Endothelial cell of umbilical vein (primary cell): ENCODE measurements around the gene CSK. TPM values are rescaled to one million over a fixed set of nuclear protein-coding genes. Genes with fewer than 3 reads are reported as not detected.

Experiments used
- BruUV-seq: library from RNA; stranded (reverse); fragments of 400-500 nt; replicated peaks from 2 replicates; lab custom pipeline; 2021; lab: Mats Ljungman, UMichigan
- CTCF ChIA-PET: fragments of 300-600, 350-600 bp; sonication (Branson Sonifier 250); formaldehyde crosslinking; loops from one replicate; lab custom pipeline; 2021; ENCODE audit warnings: antibody characterized with exemption, inconsistent platforms; lab: Charles Lee
- POLR2A ChIA-PET: fragments of 300-600, 350-600 bp; sonication (Branson Sonifier 250); formaldehyde crosslinking; loops from one replicate; lab custom pipeline; 2021; ENCODE audit warnings: antibody characterized with exemption, inconsistent platforms; lab: Charles Lee
- DNase-seq: peaks from one replicate; pipeline ENCODE4 v3.0.0-alpha.2; 2011; ENCODE audit warnings: low read depth, low spot score
- FAIRE-seq: peaks from 2 replicates; lab custom pipeline; 2011; peaks lifted over from hg19 to GRCh38; lab: Jason Lieb, UNC
- H2AFZ ChIP-seq: 2 replicates; pipeline ENCODE4 v1.6.0; 2012; ENCODE audit warnings: low read depth, low read length, control low read depth, inconsistent platforms
- H3K27ac ChIP-seq: 2 replicates; pipeline ENCODE4 v1.5.1; 2011; ENCODE audit warnings: low read depth, mild to moderate bottlenecking, control low read depth, low read length, moderate library complexity; ENCODE audit not compliant: insufficient read depth
- H3K27me3 ChIP-seq, 2 experiments: 2 replicates each; pipeline versions ENCODE4 v1.6.0 to v1.6.1; 2011; ENCODE audit warnings: low read length in 2 of 2, mixed read lengths in 1 of 2; ENCODE audit not compliant: control insufficient read depth in 2 of 2, insufficient read depth in 2 of 2
- H3K36me3 ChIP-seq, 2 experiments: 2 replicates in 1 of 2; 3 replicates in 1 of 2; pipeline ENCODE4 v1.5.1; 2011; ENCODE audit warnings: low read length in 2 of 2, mild to moderate bottlenecking in 1 of 2, moderate library complexity in 1 of 2; ENCODE audit not compliant: control insufficient read depth in 2 of 2, insufficient read depth in 2 of 2; ENCODE audit errors: extremely low read depth in 1 of 2
- H3K4me1 ChIP-seq: 3 replicates; pipeline ENCODE4 v1.5.1; 2011; ENCODE audit warnings: mild to moderate bottlenecking, low read length; ENCODE audit not compliant: control insufficient read depth, insufficient read depth; ENCODE audit errors: extremely low read depth
- H3K4me2 ChIP-seq: 2 replicates; pipeline ENCODE4 v1.6.1; 2011; ENCODE audit warnings: low read length, control low read depth, mixed read lengths; ENCODE audit not compliant: insufficient read depth
- H3K4me3 ChIP-seq, 3 experiments: fragments of 200-600 bp in 1 of 3; sonication (generic), shearing (Covaris generic) in 1 of 3; replicated peaks in 1 of 3; 2 replicates each; pipeline ENCODE4 v1.5.1; 2011 to 2016; ENCODE audit warnings: control low read depth in 3 of 3, low read length in 3 of 3, mild to moderate bottlenecking in 2 of 3, inconsistent platforms in 1 of 3, low read depth in 1 of 3, moderate library complexity in 1 of 3; ENCODE audit not compliant: insufficient read depth in 1 of 3
- H3K79me2 ChIP-seq: 2 replicates; pipeline ENCODE4 v1.6.0; 2012; ENCODE audit warnings: low read length, inconsistent platforms; ENCODE audit not compliant: control insufficient read depth, insufficient read depth
- H3K9ac ChIP-seq: replicated peaks from 2 replicates; pipeline ENCODE3; 2011; ENCODE audit warnings: low read length, control low read depth; ENCODE audit not compliant: insufficient read depth; ENCODE audit errors: extremely low read depth
- H3K9me1 ChIP-seq: replicated peaks from 3 replicates; pipeline ENCODE4 v1.6.0; 2011; ENCODE audit warnings: mild to moderate bottlenecking, low read length; ENCODE audit not compliant: control insufficient read depth, insufficient read depth; ENCODE audit errors: extremely low read depth
- H3K9me3 ChIP-seq: replicated peaks from 2 replicates; pipeline ENCODE4 v1.5.1; 2012; ENCODE audit warnings: low read length, inconsistent platforms; ENCODE audit not compliant: control insufficient read depth, insufficient read depth
- H4K20me1 ChIP-seq: replicated peaks from 2 replicates; pipeline ENCODE3; 2011; ENCODE audit warnings: mild to moderate bottlenecking, low read length; ENCODE audit not compliant: control insufficient read depth, insufficient read depth; ENCODE audit errors: extremely low read depth
- EZH2 ChIP-seq: IDR thresholded peaks from 2 replicates; pipeline ENCODE4 v1.6.1; 2012; ENCODE audit warnings: borderline replicate concordance, low read depth, mild to moderate bottlenecking, moderate library complexity, low read length, inconsistent platforms; ENCODE audit not compliant: severe bottlenecking
- FOS ChIP-seq: IDR thresholded peaks from 2 replicates; pipeline ENCODE4 v1.6.1; 2011; ENCODE audit warnings: mild to moderate bottlenecking, low read length, moderate library complexity, borderline replicate concordance; ENCODE audit not compliant: insufficient read depth
- GATA2 ChIP-seq: IDR thresholded peaks from 2 replicates; pipeline ENCODE4 v1.7.0; 2011; ENCODE audit warnings: low read depth, mild to moderate bottlenecking, moderate library complexity, mixed read lengths, low read length; ENCODE audit not compliant: insufficient read length, insufficient read depth
- JUN ChIP-seq: IDR thresholded peaks from 2 replicates; pipeline ENCODE4 v1.6.1; 2011; ENCODE audit warnings: borderline replicate concordance, low read depth; ENCODE audit not compliant: insufficient read length, insufficient read depth
- MYC ChIP-seq: IDR thresholded peaks from one replicate; pipeline ENCODE4 v1.6.1; 2011; ENCODE audit warnings: mild to moderate bottlenecking, low read depth, low read length
- POLR2A ChIP-seq: IDR thresholded peaks from 2 replicates; pipeline ENCODE4 v1.6.1; 2012; ENCODE audit warnings: low read depth, mild to moderate bottlenecking, control low read depth, low read length
- POLR2AphosphoS5 ChIP-seq: IDR thresholded peaks from 2 replicates; pipeline ENCODE4 v1.6.1; 2012; ENCODE audit warnings: low read depth, mild to moderate bottlenecking, control low read depth, low read length, moderate library complexity; ENCODE audit not compliant: insufficient read depth
- dilution Hi-C: fragments of 300-500 bp; cut with MboI; formaldehyde crosslinking; loops from one replicate; pipeline ENCODE4 v1.15.0; 2019; ENCODE audit warnings: low sequenced_read_pairs; ENCODE audit not compliant: extremely low pct_ligation_motif_present
- intact Hi-C: fragments of 100-400 bp; cut with micrococcal nuclease; formaldehyde crosslinking; loops from one replicate; pipeline ENCODE4 v1.10.0; 2022
- polyA plus RNA-seq, 4 experiments: library from polyadenylated mRNA; depleted of rRNA in 3 of 4; stranded (reverse) in 3 of 4; unstranded in 1 of 4; fragments of >200 nt; gene quantifications; 2 replicates each; pipeline versions ENCODE4 v1.2.1 to v1.2.3, GENCODE V29; 2011 to 2012; ENCODE audit warnings: missing spikeins in 1 of 4
- total RNA-seq: library from RNA; stranded (reverse); gene quantifications from 2 replicates; pipeline ENCODE4 v1.2.3, GENCODE V29; 2021
- TF ChIP-seq, protein P1 (sequence below), 2 donors: IDR thresholded peaks; 1 replicate in 1 of 2; 2 replicates in 1 of 2; pipeline ENCODE4 v1.5.1; 2011; ENCODE audit warnings: low read length in 2 of 2, mild to moderate bottlenecking in 2 of 2, moderate library complexity in 2 of 2, control low read depth in 1 of 2, inconsistent platforms in 1 of 2, low read depth in 1 of 2; ENCODE audit not compliant: insufficient read depth in 1 of 2; ENCODE audit errors: extremely low read depth in 1 of 2

The CSK gene
- total and polyA plus RNA-seq, 2 donors (not counting 3 experiments of a cell fraction or from before 2014, with no cell fraction given) = 41.2 to 104 TPM

DNA sequence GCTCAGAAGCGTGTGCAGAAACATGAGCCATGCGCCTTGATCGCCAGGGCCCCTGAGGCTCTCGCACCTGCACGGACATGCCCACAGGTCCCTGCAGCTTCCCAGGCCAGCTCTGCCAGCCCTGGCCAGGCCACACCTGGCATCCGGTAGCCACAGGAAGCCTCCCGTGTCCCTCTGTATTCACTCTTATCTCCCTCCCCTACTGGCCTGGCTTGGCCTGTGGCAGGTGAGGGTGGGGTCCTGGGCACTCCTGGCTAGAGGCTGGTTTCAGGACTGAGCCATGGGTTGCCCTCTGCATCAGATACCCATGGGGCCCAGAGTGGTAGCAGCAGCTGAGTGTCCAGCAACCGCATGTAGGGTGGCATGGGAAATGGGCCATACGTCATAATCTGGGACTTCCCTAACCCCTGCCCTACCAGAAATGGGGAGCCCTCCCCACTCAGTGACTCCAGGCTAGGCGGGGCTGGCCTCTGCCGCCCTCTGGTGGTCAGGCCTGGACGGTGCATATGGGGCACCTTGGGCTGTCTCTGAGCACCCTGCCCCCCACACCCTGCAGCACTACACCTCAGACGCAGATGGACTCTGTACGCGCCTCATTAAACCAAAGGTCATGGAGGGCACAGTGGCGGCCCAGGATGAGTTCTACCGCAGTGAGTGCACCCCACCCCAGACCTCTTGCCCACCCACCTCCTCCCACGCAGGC, 18.1 kb downstream of the CSK start:
- TF ChIP-seq MYC = no peak
- no peak for TF ChIP-seq JUN
- TF ChIP-seq EZH2 = no peak
- TF ChIP-seq FOS = no peak
- TF ChIP-seq POLR2A = no peak
- TF ChIP-seq GATA2 = no peak
- no peak for TF ChIP-seq POLR2AphosphoS5
- TF ChIP-seq, protein P1, sequence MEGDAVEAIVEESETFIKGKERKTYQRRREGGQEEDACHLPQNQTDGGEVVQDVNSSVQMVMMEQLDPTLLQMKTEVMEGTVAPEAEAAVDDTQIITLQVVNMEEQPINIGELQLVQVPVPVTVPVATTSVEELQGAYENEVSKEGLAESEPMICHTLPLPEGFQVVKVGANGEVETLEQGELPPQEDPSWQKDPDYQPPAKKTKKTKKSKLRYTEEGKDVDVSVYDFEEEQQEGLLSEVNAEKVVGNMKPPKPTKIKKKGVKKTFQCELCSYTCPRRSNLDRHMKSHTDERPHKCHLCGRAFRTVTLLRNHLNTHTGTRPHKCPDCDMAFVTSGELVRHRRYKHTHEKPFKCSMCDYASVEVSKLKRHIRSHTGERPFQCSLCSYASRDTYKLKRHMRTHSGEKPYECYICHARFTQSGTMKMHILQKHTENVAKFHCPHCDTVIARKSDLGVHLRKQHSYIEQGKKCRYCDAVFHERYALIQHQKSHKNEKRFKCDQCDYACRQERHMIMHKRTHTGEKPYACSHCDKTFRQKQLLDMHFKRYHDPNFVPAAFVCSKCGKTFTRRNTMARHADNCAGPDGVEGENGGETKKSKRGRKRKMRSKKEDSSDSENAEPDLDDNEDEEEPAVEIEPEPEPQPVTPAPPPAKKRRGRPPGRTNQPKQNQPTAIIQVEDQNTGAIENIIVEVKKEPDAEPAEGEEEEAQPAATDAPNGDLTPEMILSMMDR (IDR thresholded peaks at IDR 0.05; ENCODE audit: extremely low read depth in 1 of 2, insufficient read depth in 1 of 2, low read depth in 1 of 2, low read length in 2 of 2) = peak; percentile 93 to 98
- H3K4me1 ChIP-seq = no peaks in the 10 kb centered on the region
- H3K27ac ChIP-seq = no peak overlapping the region
- no peaks in the 10 kb centered on the region for H3K9me3 ChIP-seq
- no peak overlapping the region for H3K4me2 ChIP-seq
- peaks cover 16% of the 10 kb centered on the region for H3K79me2 ChIP-seq
- no peaks in the 10 kb centered on the region for H4K20me1 ChIP-seq
- DNase-seq (peak; percentile 52), FAIRE-seq (peak; percentile 72)
- POLR2A ChIA-PET = no interaction called here
- intact Hi-C loops (loop anchor here (1.0 to 2.0 kb wide), 4 partner anchors 19 to 150 kb away; no protein-coding TSS in a partner anchor), dilution Hi-C loops (no loop called here)
- BruUV-seq = no TSS peak
- peaks cover 3 to 33% of the 10 kb centered on the region in 2 experiments for H3K36me3 ChIP-seq
- H3K27me3 ChIP-seq = no peaks in the 10 kb centered on the region
- CTCF ChIA-PET = interaction anchor here (0.8 to 3.9 kb wide), 17 partner anchors 8 to 168 kb away, joined by 3 to 55 read pairs (median 4); partner anchors contain the start of genes CSK and CYP1A1
- no peak overlapping the region for H2AFZ ChIP-seq
- H3K4me3 ChIP-seq = no peak overlapping the region
- H3K9ac ChIP-seq = no peak overlapping the region
- H3K9me1 ChIP-seq = no peaks in the 10 kb centered on the region
